ENCODE measurements around the gene FGD3. TPM values are rescaled to one million over a fixed set of nuclear protein-coding genes. Genes with fewer than 3 reads are reported as not detected.

The FGD3 gene
- total RNA-seq, 1 experiment from 2014 or later = 1.8 TPM

DNA sequence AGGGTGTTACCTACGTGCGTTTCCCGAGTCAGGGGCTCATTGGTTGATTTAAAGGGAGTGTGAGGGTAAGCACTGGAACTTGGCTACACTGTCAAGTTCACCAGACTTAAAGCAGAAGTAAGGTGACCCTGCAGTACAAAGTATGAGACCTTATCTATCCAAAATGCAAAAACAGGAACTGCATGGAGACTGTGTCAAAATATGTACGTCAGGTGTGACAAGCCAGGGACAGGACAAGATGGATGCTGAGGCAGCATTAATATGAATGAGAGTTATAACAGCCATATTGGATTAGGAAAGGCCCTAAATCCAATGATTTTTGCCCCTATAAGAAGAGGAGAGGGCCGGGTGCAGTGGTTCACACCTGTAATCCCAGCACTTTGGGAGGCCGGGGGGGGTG lies 95.8 kb downstream of the FGD3 start:
- DNase-seq = no peak
- peaks cover 6% of the 10 kb centered on the region; the same call in 1 of the 2 replicates for H3K27me3 Mint-ChIP-seq (ENCODE audit: low read depth)
- H4K5ac ChIP-seq (ENCODE audit: insufficient read length, low read depth, low read length) = no peak overlapping the region
- H4K20me1 ChIP-seq (ENCODE audit: control insufficient read depth, insufficient read depth, insufficient read length) = no peaks in the 10 kb centered on the region
- WGBS (ENCODE audit: extremely low coverage, insufficient read length, low lambda C conversion rate) = no CpG with 5 or more reads among the region's 6 CpGs
- no peak overlapping the region for H3K14ac ChIP-seq (ENCODE audit: insufficient read depth, low read length)
- peaks cover 3 to 12% of the 10 kb centered on the region in 2 experiments for H3K4me1 Mint-ChIP-seq
- no peak overlapping the region for H3K4me3 Mint-ChIP-seq
- H3K9ac ChIP-seq (ENCODE audit: extremely low read depth, insufficient read length, low read length) = no peak overlapping the region
- no peak overlapping the region for H3K56ac ChIP-seq (ENCODE audit: insufficient read length, low read depth, low read length)
- no peak overlapping the region for H3K4ac ChIP-seq (ENCODE audit: low read depth, low read length)
- H2BK20ac ChIP-seq (ENCODE audit: low read depth, low read length, poor library complexity, severe bottlenecking) = no peak overlapping the region
- no peak overlapping the region for H2BK120ac ChIP-seq (ENCODE audit: low read depth, low read length, poor library complexity, severe bottlenecking)
- peaks cover 0 to 5% (median 0%) of the 10 kb centered on the region in 3 experiments; a peak in 3 of 7 replicates for H3K36me3 Mint-ChIP-seq (ENCODE audit: insufficient read depth in 1 of 3, low read depth in 3 of 3)
- H3K9me3 Mint-ChIP-seq = peaks cover 3 to 14% of the 10 kb centered on the region in 2 experiments; a peak in 2 of 5 replicates
- H4K8ac ChIP-seq (replicated peaks; ENCODE audit: insufficient read length, low read depth, low read length) = no peak overlapping the region
- no peaks in the 10 kb centered on the region for H3K9me3 ChIP-seq (ENCODE audit: control insufficient read depth, low read depth, low read length)
- no peak overlapping the region for H2BK15ac ChIP-seq (ENCODE audit: low read depth, low read length)
- no peaks in the 10 kb centered on the region for H3K4me1 ChIP-seq (ENCODE audit: insufficient read depth, low read length)
- no peaks in the 10 kb centered on the region for H3K79me1 ChIP-seq (ENCODE audit: insufficient read depth, low read depth, low read length, poor library complexity, severe bottlenecking)
- no peak overlapping the region for H4K91ac ChIP-seq (ENCODE audit: insufficient read length, low read depth, low read length)
- H2BK5ac ChIP-seq (ENCODE audit: insufficient read length, low read length) = no peak overlapping the region
- no peak overlapping the region for H3K4me2 ChIP-seq (ENCODE audit: insufficient read depth, insufficient read length, low read length)
- no peaks in the 10 kb centered on the region for H3K27me3 ChIP-seq (ENCODE audit: insufficient read depth, low read length)
- H3T11ph ChIP-seq (ENCODE audit: low read length) = no peak overlapping the region
- no peak overlapping the region for H2AK5ac ChIP-seq (ENCODE audit: insufficient read length, low read length)
- H2AFZ ChIP-seq (ENCODE audit: low read length) = no peak overlapping the region
- no peak for TF ChIP-seq CTCF (conservative IDR thresholded peaks at IDR 0.05)
- H3K23ac ChIP-seq (ENCODE audit: insufficient read length, low read depth, low read length) = no peak overlapping the region
- no peaks in the 10 kb centered on the region for H3K79me2 ChIP-seq (ENCODE audit: insufficient read depth, low read length)
- no peak overlapping the region for H2BK12ac ChIP-seq (ENCODE audit: insufficient read length, low read depth, low read length)
- no peak overlapping the region for H3K18ac ChIP-seq (ENCODE audit: insufficient read length, low read depth, low read length)
- H3K27ac Mint-ChIP-seq = no peak overlapping the region
- no peaks in the 10 kb centered on the region for H3K23me2 ChIP-seq (ENCODE audit: insufficient read length, low read depth, low read length, poor library complexity, severe bottlenecking)
- H3K27ac ChIP-seq (ENCODE audit: insufficient read length, low read depth, low read length) = no peak overlapping the region
